A673 (cell line): ENCODE measurements around the gene PSMA1.

ENCODE experiments used
- EZH2 ChIP-seq: fragments of 200-600 bp; sonication (generic); IDR thresholded peaks from 2 replicates; pipeline ENCODE4 v1.6.1; 2017; ENCODE audit warnings: borderline replicate concordance, low read depth, mild to moderate bottlenecking, mixed read lengths, antibody characterized with exemption, low read length; ENCODE audit not compliant: poor library complexity, severe bottlenecking
- TF ChIP-seq, protein P1 (sequence below): fragments of 300-800, 200-600 bp; sonication (generic); conservative IDR thresholded peaks from 2 replicates; pipeline ENCODE4 v1.5.1; 2017; ENCODE audit warnings: low read depth, mild to moderate bottlenecking, antibody characterized with exemption, low read length, moderate library complexity, mixed read lengths

DNA sequence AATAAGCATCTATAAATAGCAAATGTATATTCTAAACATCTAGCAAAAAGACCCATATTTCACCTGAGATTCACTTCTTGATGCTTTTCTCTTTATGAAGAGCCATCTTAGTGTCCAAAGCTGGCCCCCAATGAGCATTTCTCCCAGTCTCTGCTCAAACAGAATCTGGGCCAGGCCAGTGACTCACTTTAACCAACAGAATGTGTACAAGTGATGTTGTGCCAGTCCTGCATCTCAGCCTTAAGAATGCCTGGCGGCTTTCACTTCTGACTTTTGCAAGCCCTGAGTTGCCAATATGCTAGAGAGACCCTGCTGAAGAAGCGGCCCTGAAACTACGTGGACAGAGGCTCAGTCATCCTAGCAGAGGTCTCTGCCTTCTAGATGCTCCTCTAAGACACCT is 13.7 kb downstream of the PSMA1 start:
- no peak for TF ChIP-seq EZH2
- TF ChIP-seq, protein P1, sequence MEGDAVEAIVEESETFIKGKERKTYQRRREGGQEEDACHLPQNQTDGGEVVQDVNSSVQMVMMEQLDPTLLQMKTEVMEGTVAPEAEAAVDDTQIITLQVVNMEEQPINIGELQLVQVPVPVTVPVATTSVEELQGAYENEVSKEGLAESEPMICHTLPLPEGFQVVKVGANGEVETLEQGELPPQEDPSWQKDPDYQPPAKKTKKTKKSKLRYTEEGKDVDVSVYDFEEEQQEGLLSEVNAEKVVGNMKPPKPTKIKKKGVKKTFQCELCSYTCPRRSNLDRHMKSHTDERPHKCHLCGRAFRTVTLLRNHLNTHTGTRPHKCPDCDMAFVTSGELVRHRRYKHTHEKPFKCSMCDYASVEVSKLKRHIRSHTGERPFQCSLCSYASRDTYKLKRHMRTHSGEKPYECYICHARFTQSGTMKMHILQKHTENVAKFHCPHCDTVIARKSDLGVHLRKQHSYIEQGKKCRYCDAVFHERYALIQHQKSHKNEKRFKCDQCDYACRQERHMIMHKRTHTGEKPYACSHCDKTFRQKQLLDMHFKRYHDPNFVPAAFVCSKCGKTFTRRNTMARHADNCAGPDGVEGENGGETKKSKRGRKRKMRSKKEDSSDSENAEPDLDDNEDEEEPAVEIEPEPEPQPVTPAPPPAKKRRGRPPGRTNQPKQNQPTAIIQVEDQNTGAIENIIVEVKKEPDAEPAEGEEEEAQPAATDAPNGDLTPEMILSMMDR, result no peak
